ENCODE data around the gene WNT3A.
"Not testable (repeated sequence)": the region's sequence is repeated elsewhere in the genome, so short reads cannot be mapped to it uniquely, and the experiment has no call there.

The WNT3A gene

DNA sequence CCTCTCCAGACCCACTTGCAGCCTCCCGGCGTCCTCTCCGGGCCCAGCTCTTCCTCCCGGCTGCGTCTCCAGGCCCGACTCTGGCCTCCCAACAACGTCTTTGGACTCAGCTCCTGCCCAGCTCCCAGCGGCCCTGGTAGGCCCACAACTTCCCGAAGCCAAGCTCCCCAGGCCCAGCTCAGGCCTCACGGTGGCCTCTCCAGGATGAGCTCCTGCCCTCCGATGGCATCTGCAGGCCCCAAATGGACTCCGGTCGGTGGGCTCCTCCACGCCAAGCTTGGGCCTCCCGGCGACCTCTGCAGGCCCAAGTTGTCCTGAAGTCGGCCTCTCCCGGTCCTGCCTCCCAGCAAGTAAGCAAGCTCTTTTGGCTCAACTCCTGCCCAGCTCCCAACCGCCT lies 34.5 kb upstream of the WNT3A start:
- not testable (repeated sequence) for H3K4me3 ChIP-seq (replicated peaks; ENCODE audit: low read depth, low read length); DNase-seq (ENCODE audit: extremely low read depth, low read depth)

DNA sequence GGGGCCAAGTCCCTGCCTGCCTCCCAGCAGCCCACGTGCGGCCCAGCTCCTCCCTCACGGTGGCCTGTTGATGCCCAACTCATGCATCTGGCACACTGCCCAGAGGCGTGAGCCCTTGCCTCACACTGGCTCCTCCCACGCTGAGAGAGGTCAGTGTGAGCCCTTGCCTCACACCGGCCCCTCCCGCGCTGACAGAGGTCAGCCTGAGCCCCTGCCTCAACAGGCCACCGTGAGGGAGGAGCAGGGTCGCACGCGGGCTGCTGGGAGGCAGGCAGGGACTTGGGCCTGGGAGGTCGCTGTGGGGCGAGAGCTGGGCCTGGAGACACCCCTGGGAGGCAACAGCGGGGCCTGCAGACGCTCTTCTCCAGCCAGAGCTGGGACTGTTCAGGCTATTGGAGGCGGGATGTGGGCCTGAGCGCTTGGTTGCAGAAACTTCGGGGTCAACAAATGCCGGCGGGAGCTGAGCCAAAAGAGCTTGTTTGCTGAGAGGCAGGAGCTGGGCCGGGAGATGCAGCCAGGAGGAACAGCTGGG lies 33.9 kb upstream of the WNT3A start:
- H3K4me3 ChIP-seq (replicated peaks; ENCODE audit: low read depth, low read length); DNase-seq (ENCODE audit: extremely low read depth, low read depth): not testable (repeated sequence)

DNA sequence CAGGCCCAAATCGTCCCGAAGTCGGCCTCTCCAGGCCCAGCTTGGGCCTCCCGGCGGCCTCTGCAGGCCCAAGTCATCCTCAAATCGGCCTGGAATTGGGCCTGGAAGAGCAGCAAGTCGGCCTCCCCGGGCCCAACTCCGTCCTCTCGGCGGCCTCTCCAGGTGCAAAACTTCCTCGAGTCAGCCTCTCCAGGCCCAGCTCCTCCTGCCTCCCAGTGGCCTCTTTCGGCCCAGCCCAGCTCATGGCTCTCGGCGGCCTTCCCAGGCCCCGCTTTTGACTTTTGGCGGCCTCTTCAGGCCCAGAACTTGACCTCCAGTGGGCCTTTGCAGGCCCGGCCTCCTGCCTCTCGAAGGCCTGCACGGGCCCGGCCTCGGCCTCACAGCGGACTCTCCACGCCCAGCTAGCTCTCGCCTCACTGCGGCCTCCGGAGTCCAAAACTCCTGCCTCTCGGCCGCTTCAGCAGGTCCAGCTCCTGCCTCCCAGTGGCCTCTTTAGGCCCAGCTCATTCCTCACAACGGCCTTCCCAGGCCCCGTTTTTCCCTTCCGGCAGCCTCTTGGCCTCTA lies 33.0 kb upstream of the WNT3A start:
- DNase-seq (ENCODE audit: extremely low read depth, low read depth); H3K4me3 ChIP-seq (replicated peaks; ENCODE audit: low read depth, low read length): not testable (repeated sequence)

DNA sequence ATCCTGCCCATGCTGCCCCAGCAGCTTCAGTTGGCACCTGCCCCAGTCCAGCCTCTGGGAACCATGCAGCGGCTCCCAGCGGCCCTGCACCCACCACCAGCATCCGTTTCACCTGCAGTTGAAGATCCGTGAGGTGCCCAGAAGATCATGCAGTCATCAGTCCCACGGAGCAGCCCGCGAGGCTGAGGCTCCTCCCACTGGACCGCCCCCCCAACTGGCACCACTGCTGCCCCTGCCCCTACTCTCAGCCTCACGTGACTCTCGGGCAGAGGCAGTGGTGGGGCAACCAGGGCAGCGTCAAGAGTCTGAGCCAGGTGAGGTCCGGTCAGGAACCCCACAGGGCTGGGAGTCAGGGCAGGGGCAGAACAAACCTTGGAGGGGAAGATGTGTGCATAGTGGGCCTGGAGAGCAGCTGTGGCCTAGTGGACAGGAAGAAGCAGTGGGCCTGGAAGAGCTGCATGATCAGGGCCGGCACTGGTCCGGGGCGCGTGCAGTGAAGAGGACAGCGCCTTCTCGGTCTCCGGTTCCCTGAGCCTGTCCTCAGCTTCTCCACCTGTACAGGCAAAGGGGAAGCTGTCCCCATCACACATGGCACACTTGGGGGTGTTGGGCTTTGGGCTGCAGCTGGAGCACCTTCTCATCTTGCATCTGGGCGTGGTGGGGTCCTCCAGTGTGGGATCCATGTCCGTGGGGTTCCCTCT lies 31.1 kb upstream of the WNT3A start:
- not testable (repeated sequence) for DNase-seq (ENCODE audit: extremely low read depth, low read depth); H3K4me3 ChIP-seq (replicated peaks; ENCODE audit: low read depth, low read length)

DNA sequence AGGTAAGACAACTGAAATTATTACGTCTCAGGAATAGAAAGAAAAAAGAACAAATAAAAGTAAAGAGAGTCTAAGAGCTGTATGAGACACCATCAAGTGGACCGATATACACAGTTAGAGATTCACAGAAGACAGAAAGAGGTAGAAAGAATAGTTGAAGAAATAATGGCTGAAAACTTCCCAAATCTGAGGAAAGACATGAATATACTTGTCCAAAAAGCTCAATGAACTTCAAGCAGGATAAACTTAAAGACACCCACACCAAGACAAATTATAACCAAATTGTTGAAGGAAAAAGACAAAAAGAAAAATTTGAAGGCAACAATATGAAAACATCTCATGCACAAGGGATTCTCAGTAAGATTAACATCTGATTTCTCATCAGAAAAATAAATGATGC lies 19.6 kb upstream of the WNT3A start:
- no peak for DNase-seq (ENCODE audit: extremely low read depth, low read depth)
- TF ChIP-seq, protein P1, sequence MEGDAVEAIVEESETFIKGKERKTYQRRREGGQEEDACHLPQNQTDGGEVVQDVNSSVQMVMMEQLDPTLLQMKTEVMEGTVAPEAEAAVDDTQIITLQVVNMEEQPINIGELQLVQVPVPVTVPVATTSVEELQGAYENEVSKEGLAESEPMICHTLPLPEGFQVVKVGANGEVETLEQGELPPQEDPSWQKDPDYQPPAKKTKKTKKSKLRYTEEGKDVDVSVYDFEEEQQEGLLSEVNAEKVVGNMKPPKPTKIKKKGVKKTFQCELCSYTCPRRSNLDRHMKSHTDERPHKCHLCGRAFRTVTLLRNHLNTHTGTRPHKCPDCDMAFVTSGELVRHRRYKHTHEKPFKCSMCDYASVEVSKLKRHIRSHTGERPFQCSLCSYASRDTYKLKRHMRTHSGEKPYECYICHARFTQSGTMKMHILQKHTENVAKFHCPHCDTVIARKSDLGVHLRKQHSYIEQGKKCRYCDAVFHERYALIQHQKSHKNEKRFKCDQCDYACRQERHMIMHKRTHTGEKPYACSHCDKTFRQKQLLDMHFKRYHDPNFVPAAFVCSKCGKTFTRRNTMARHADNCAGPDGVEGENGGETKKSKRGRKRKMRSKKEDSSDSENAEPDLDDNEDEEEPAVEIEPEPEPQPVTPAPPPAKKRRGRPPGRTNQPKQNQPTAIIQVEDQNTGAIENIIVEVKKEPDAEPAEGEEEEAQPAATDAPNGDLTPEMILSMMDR (IDR thresholded peaks at IDR 0.05; ENCODE audit: low read depth, low read length, missing control alignments): no peak
- H3K4me3 ChIP-seq (replicated peaks; ENCODE audit: low read depth, low read length): no peak overlapping the region

DNA sequence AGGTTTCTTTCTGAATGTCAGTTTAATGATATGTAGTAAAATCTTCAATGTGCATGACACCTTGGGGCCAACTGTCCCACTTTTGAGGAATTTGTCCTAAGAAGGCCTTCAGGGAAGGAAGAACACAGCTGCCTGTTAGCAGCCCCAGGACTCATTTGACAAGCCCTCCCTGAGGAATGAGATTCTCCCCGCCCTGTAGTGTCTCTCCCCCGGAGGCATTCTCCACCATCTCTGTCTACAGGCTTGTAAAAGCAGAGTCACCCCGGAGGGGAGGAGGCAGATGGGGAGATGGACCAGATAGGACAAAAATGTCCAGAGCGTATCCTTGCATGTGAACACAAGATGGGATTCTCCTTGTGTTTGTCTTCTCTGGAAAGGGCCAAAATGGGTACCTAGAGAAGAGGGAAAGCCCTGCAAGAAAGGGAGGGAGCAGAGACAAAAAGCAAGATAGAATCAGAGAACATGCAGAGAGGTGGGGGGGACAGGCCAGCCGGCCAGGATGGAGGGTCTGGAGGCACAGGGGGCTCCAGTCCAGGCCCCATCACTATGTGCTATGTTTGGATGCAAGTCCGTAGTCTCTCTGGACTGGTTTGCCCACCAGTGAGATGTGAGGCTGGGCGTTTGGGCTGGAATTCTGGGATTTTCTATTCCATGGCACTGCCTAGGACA lies 12.0 kb upstream of the WNT3A start:
- TF ChIP-seq, protein P1 (IDR thresholded peaks at IDR 0.05; ENCODE audit: low read depth, low read length, missing control alignments): no peak
- no peak for DNase-seq (ENCODE audit: extremely low read depth, low read depth)
- H3K4me3 ChIP-seq (replicated peaks; ENCODE audit: low read depth, low read length): no peak overlapping the region

DNA sequence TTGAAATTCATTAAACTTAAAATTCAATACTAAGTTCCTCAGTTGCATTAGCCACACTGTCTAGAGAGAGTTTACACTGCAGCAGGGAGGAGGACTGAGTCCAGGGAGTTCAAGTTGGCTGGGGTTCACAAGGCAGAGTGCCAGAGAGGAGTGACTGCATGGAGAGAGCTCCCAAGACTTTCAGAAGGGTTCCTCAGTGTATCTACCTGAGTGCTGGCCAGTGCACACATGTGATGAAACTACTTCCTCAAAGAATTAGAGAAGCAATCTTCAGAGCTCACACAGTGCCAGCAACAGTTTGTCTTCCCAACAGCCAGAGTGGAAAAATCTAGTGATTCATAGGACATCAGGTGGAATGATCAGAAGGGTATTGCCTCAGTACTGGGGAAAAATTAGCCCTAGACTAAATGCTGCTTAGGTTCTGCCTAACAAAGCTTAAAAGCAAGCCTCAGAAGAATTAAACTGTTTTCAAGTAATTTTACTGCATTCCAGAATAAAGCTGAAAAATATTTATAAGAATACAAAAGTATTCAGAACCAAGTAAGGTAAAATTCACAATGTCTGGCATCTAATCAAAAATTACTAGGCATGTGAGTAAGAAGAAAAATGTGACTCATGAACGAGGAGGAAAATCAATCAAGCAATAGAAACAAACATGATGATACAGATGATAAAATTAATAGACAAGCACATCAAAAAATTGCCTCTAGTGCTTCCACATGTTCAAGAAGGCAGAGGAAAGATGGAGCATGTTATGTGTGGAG lies 10.4 kb upstream of the WNT3A start:
- DNase-seq (ENCODE audit: extremely low read depth, low read depth): no peak
- H3K4me3 ChIP-seq (replicated peaks; ENCODE audit: low read depth, low read length): no peak overlapping the region
- TF ChIP-seq, protein P1 (IDR thresholded peaks at IDR 0.05; ENCODE audit: low read depth, low read length, missing control alignments): no peak

DNA sequence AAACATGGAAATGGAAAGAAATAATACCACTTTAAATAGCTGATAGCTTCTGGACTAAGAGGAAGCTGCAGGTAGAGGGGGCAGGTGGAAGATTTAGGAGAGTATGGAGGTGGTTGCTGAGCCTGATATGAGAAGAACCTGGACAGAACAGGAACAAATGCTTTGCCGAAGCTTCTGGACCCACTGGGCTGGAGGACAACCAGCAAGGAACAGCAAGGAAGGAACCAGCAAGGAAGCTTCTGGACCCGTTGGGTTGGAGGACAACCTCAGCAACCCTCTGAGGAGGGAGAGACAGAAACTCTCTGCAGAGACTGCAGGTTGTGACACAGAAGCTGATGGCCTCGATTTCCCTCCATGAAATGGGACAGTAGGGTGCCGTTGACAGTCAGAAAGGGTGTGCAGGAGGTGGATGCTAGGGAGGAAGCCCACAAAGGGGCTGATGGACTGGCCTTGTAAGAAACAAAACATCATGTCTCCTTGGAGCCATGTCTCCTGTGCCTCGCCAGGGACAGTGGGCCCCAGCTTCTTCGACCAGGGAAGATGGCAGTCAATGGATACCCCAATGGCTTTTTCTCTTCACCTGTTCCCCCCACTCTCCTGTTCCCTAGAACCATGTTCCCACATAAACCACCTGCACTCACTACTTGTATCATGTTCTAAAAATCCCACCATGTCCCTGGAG lies 8.3 kb upstream of the WNT3A start:
- TF ChIP-seq, protein P1 (IDR thresholded peaks at IDR 0.05; ENCODE audit: low read depth, low read length, missing control alignments): no peak
- H3K4me3 ChIP-seq (replicated peaks; ENCODE audit: low read depth, low read length): no peak overlapping the region
- DNase-seq (ENCODE audit: extremely low read depth, low read depth): no peak

Measured in HFF-Myc (cell line).